Uterus (tissue), 2 donors: ENCODE measurements around the gene PDCD1.
A peak's percentile ranks its signal among the peaks of the same experiment; 100 is the strongest.

Experiments
- CTCF ChIP-seq, 4 experiments: fragments of 200-600 bp in 2 of 4; fragments of 450-650 bp in 2 of 4; sonication (generic) in 2 of 4; IDR thresholded peaks; one replicate each; pipeline ENCODE4 v1.5.1; 2016 to 2019; ENCODE audit warnings: antibody characterized with exemption in 4 of 4, mild to moderate bottlenecking in 2 of 4, moderate library complexity in 1 of 4
- POLR2A ChIP-seq, 2 donors: fragments of 450-650 bp; IDR thresholded peaks; one replicate each; pipeline ENCODE4 v1.6.1; 2016; ENCODE audit warnings: antibody characterized with exemption in 2 of 2, mild to moderate bottlenecking in 1 of 2, moderate library complexity in 1 of 2

DNA sequence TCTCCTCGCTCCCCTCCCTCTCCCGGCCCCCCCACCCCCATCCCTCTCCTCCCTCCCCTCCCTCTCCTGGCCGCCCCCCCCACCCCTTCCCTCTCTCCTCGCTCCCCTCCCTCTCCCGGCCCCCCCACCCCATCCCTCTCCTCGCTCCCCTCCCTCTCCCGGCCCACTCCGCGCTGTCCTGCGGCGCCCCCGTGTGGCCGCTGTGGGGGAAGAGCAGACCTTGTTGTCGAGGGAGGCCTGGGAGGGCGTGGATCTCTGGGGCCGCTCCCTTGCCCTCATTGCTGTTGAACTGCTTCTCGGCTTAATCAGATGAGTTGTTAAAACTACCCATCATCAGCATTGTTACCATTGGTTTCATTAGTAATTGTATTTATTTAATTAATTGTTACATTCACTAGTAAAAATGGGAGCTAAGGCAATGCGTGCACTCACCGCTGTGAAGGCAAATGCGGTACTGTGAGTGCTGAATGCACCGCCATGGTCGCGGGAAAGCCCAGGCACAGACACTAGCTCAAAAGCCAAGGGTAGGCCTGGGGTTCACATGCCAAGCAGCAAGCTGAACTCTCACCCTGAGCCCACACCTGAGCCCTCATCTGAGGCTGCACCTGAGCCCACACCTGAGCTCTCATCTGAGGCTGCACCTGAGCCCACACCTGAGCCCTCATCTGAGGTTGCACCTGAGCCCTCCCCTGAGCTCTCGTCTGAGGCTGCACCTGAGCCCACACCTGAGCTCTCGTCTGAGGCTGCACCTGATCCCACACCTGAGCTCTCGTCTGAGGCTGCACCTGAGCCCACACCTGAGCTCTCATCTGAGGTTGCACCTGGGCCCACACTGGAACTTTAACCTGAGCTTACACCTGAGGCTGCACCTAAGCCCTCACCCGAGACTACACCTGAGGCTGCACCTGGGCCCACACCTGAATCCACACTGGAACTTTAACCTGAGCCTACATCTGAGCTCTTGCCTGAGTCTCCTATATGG, 19.6 kb upstream of the PDCD1 start:
- TF ChIP-seq CTCF (IDR thresholded peaks at IDR 0.05) (peak; percentile 72 to 79 (median 76)), POLR2A (IDR thresholded peaks at IDR 0.05) (no peak)
